ENCODE data around the gene KIAA0513.

The KIAA0513 gene

GRCh38 chr16:85090873-85091521 is 63.4 kb downstream of the KIAA0513 start:
- DNase-seq (ENCODE audit: low spot score) = no peak

GRCh38 chr16:85091522-85091910 is 63.9 kb downstream of the KIAA0513 start:
- DNase-seq (ENCODE audit: low spot score) = no peak

GRCh38 chr16:85092309-85092708 is 64.7 kb downstream of the KIAA0513 start:
- no peak for DNase-seq (ENCODE audit: low spot score)

GRCh38 chr16:85092851-85093250 is 65.3 kb downstream of the KIAA0513 start:
- no peak for DNase-seq (ENCODE audit: low spot score)

GRCh38 chr16:85093705-85094104 is 66.1 kb downstream of the KIAA0513 start:
- no peak for DNase-seq (ENCODE audit: low spot score)

GRCh38 chr16:85094176-85094805 is 66.7 kb downstream of the KIAA0513 start:
- no peak for DNase-seq (ENCODE audit: low spot score)

GRCh38 chr16:85094812-85095211 is 67.2 kb downstream of the KIAA0513 start:
- DNase-seq (ENCODE audit: low spot score) = no peak

- no peak for DNase-seq (ENCODE audit: low spot score)
Measured at GRCh38 chr16:85096921-85097320, 69.3 kb downstream of the KIAA0513 start.

- DNase-seq (ENCODE audit: low spot score) = no peak
Measured at GRCh38 chr16:85098565-85098964, 71.0 kb downstream of the KIAA0513 start.

GRCh38 chr16:85100265-85100664 is 72.7 kb downstream of the KIAA0513 start:
- no peak for DNase-seq (ENCODE audit: low spot score)

GRCh38 chr16:85101956-85102630 is 74.5 kb downstream of the KIAA0513 start:
- no peak for DNase-seq (ENCODE audit: low spot score)

- no peak for DNase-seq (ENCODE audit: low spot score)
Measured at GRCh38 chr16:85103114-85104079, 75.8 kb downstream of the KIAA0513 start.

GRCh38 chr16:85104147-85104546 is 76.6 kb downstream of the KIAA0513 start:
- DNase-seq (ENCODE audit: low spot score) = no peak

GRCh38 chr16:85104821-85105391 is 77.3 kb downstream of the KIAA0513 start:
- DNase-seq (ENCODE audit: low spot score) = no peak

- no peak for DNase-seq (ENCODE audit: low spot score)
Measured at GRCh38 chr16:85105475-85105874, 77.9 kb downstream of the KIAA0513 start.

GRCh38 chr16:85107083-85107482 is 79.5 kb downstream of the KIAA0513 start:
- DNase-seq (ENCODE audit: low spot score) = no peak

- DNase-seq (ENCODE audit: low spot score) = no peak
Measured at GRCh38 chr16:85107532-85107931, 79.9 kb downstream of the KIAA0513 start.

- DNase-seq (ENCODE audit: low spot score) = no peak
Measured at GRCh38 chr16:85110105-85110504, 82.5 kb downstream of the KIAA0513 start.

GRCh38 chr16:85111184-85111583 is 83.6 kb downstream of the KIAA0513 start:
- no peak for DNase-seq (ENCODE audit: low spot score)

GRCh38 chr16:85112364-85112763 is 84.8 kb downstream of the KIAA0513 start, which contains the start of gene CIBAR2:
TSS of gene CIBAR2 (minus strand) at chr16:85112472. CDS start at chr16:85112352, 120 bp downstream.
- no peak for DNase-seq (ENCODE audit: low spot score)

- no peak for DNase-seq (ENCODE audit: low spot score)
Measured at GRCh38 chr16:85113168-85113733, 85.7 kb downstream of the KIAA0513 start.

All from AG08396 (cell line).